GM12878 (cell line): ENCODE data around the gene BEGAIN. TPM values are rescaled to one million over a fixed set of nuclear protein-coding genes. Genes with fewer than 3 reads are reported as not detected.

ENCODE experiments used
- ATAC-seq: fragments of 200-7000 bp; cut with Tn5 transposase; 3 replicates; pipeline ENCODE4 v1.9.1; 2020; ENCODE audit warnings: mild to moderate bottlenecking, moderate library complexity
- BruUV-seq: library from RNA; stranded (reverse); fragments of 400-500 nt; replicated peaks from 2 replicates; lab custom pipeline; 2021; lab: Mats Ljungman, UMichigan
- CTCF ChIA-PET: fragments of 300-600 bp; sonication (Branson Sonifier 250); formaldehyde crosslinking; extraction: SDS; loops from one replicate; lab custom pipeline; 2021; ENCODE audit warnings: inconsistent platforms; lab: Yijun Ruan, JAX
- POLR2A ChIA-PET: fragments of 350-600 bp; formaldehyde crosslinking; extraction: SDS; loops from one replicate; lab custom pipeline; 2021; ENCODE audit warnings: inconsistent platforms; lab: Charles Lee
- RAD21 ChIA-PET: fragments of 300-600 bp; sonication (Branson Sonifier 250); formaldehyde crosslinking; loops from one replicate; lab custom pipeline; 2023; ENCODE audit warnings: antibody characterized with exemption; ENCODE audit not compliant: unreplicated experiment; lab: Charles Lee
- SMC1A ChIA-PET: fragments of 300-600 bp; sonication (Branson Sonifier 250); formaldehyde crosslinking; loops from one replicate; lab custom pipeline; 2023; ENCODE audit not compliant: unreplicated experiment, uncharacterized antibody; lab: Charles Lee
- DNase-seq: peaks from one replicate; pipeline ENCODE4 v3.0.0-alpha.2; 2011; ENCODE audit warnings: low read depth, low spot score
- FAIRE-seq: peaks from 3 replicates; lab custom pipeline; 2011; peaks lifted over from hg19 to GRCh38; lab: Jason Lieb, UNC
- H2AFZ ChIP-seq: 2 replicates; pipeline ENCODE4 v1.6.0; 2011; ENCODE audit warnings: low read depth, low read length, control low read depth; ENCODE audit not compliant: control insufficient read depth
- H3K27ac ChIP-seq: 2 replicates; pipeline ENCODE4 v1.5.1; 2011; ENCODE audit warnings: control low read depth; ENCODE audit not compliant: control insufficient read depth, insufficient read depth
- H3K27me3 ChIP-seq, 2 experiments: replicated peaks in 1 of 2; 2 replicates each; pipeline versions ENCODE4 v1.6.0 to v1.6.1; 2011; ENCODE audit warnings: low read length in 1 of 2; ENCODE audit not compliant: control insufficient read depth in 2 of 2, insufficient read depth in 2 of 2
- H3K36me3 ChIP-seq, 2 experiments: 2 replicates each; pipeline ENCODE4 v1.5.1; 2011; ENCODE audit warnings: low read length in 1 of 2; ENCODE audit not compliant: control insufficient read depth in 2 of 2, insufficient read depth in 2 of 2
- H3K4me1 ChIP-seq: 2 replicates; pipeline ENCODE4 v1.6.1; 2011; ENCODE audit warnings: mild to moderate bottlenecking, low read length, moderate library complexity, mixed read lengths; ENCODE audit not compliant: control insufficient read depth, insufficient read depth
- H3K4me2 ChIP-seq: 2 replicates; pipeline ENCODE4 v1.6.0; 2011; ENCODE audit warnings: control low read depth; ENCODE audit not compliant: control insufficient read depth, insufficient read depth
- H3K4me3 ChIP-seq: fragments of 200-600 bp; sonication (generic); 2 replicates; pipeline ENCODE4 v1.5.1; 2016
- H3K79me2 ChIP-seq: 2 replicates; pipeline ENCODE4 v1.6.0; 2011; ENCODE audit warnings: low read length; ENCODE audit not compliant: control insufficient read depth, insufficient read depth
- H3K9ac ChIP-seq: 2 replicates; pipeline ENCODE4 v1.8.0; 2011; ENCODE audit warnings: low read length, control low read depth, mixed read lengths; ENCODE audit not compliant: control insufficient read depth, insufficient read depth
- H3K9me3 ChIP-seq: replicated peaks from 3 replicates; pipeline ENCODE4 v1.5.1; 2011; ENCODE audit warnings: mild to moderate bottlenecking, low read length; ENCODE audit not compliant: control insufficient read depth, insufficient read depth
- H4K20me1 ChIP-seq: 2 replicates; pipeline ENCODE4 v1.6.0; 2011; ENCODE audit not compliant: control insufficient read depth, insufficient read depth
- NFXL1 ChIP-seq: fragments of 450-650 bp; IDR thresholded peaks from 2 replicates; pipeline ENCODE4 v1.6.1; 2017; ENCODE audit warnings: antibody characterized with exemption, mild to moderate bottlenecking, borderline replicate concordance
- ZNF687 ChIP-seq: fragments of 450-650 bp; IDR thresholded peaks from 2 replicates; pipeline ENCODE4 v1.6.1; 2017; ENCODE audit warnings: mild to moderate bottlenecking, moderate library complexity
- WGBS: methylation state at CpG from one replicate; pipeline ENCODE4 v1.1.6; 2016; ENCODE audit warnings: low lambda C conversion rate; ENCODE audit not compliant: insufficient replicate concordance, insufficient coverage; ENCODE audit errors: missing lambda C conversion rate; 5-methylcytosine and 5-hydroxymethylcytosine counted together
- in situ Hi-C: fragments of 300-500 bp; cut with MboI; formaldehyde crosslinking; loops from 9 replicates; pipeline ENCODE4 v1.14.3; 2018; ENCODE audit warnings: mixed read lengths
- intact Hi-C: fragments of 100-400 bp; cut with micrococcal nuclease; formaldehyde crosslinking; loops from one replicate; pipeline ENCODE4 v1.14.2; 2022; ENCODE audit not compliant: unreplicated experiment
- polyA plus RNA-seq, 11 experiments: library from polyadenylated mRNA; depleted of rRNA in 4 of 11; unstranded in 6 of 11; stranded (reverse) in 5 of 11; fragments of >200 nt; fragmentation: Nextera tagmentation in 4 of 11; fragmentation: Illumina TruSeq in 1 of 11; extraction: Ambion mirVana in 4 of 11; extraction: Trizol in 1 of 11; gene quantifications; 1 replicate in 1 of 11; 2 replicates in 10 of 11; pipeline versions ENCODE4 v1.2.1 to v1.2.3, GENCODE V29; 2011 to 2016; ENCODE audit warnings: inconsistent platforms in 2 of 11, missing spikeins in 2 of 11, low read depth in 1 of 11
- total RNA-seq, 4 experiments: library from RNA; depleted of rRNA in 3 of 4; stranded (reverse); fragments of >200 nt in 3 of 4; fragmentation: Illumina TruSeq in 1 of 4; extraction: Trizol in 1 of 4; gene quantifications; 2 replicates each; pipeline versions ENCODE4 v1.2.1 to v1.2.3, GENCODE V29; 2013 to 2021

Gene BEGAIN
- total and polyA plus RNA-seq, 10 of the 15 experiments (the other 5 are each of a cell fraction or from before 2014, with no cell fraction given) = 0.01 to 0.31 (median 0.06) TPM; not detected in 5

DNA sequence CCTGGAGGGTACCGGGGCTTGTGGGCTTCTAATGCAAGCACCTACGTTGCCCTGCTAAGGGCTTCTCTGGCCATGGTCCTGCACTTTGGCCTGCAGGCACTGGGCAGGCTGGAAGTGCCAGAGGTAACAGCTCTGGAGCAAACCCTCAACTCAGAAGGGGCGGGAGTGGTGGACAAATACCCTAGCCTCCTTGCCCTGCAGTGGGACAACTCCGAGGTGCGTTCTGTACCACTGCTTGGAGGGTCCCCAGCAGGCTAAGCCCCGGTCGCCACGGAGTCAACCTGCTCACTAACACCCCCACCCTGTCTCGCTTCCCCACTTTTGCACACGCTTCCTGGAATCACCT is 20.4 kb upstream of the BEGAIN start:
- H4K20me1 ChIP-seq = no peaks in the 10 kb centered on the region
- H3K27me3 ChIP-seq = no peaks in the 10 kb centered on the region
- H3K36me3 ChIP-seq = no peaks in the 10 kb centered on the region
- intact Hi-C loops (no loop called here), in situ Hi-C loops (no loop called here)
- no peaks in the 10 kb centered on the region for H3K4me1 ChIP-seq
- no peak overlapping the region for H2AFZ ChIP-seq
- H3K4me3 ChIP-seq = no peak overlapping the region
- DNase-seq = no peak
- ChIA-PET POLR2A (no interaction called here), RAD21 (no interaction called here), SMC1A (no interaction called here), CTCF (no interaction called here)
- no peak for ATAC-seq
- WGBS = 48% methylated on average over 10 of the region's 10 CpGs
- FAIRE-seq = no peak
- H3K9ac ChIP-seq = no peak overlapping the region
- no peak overlapping the region for H3K27ac ChIP-seq
- H3K9me3 ChIP-seq = no peaks in the 10 kb centered on the region; the same call in 2 of the 3 replicates
- BruUV-seq = no TSS peak
- H3K4me2 ChIP-seq = no peak overlapping the region
- no peaks in the 10 kb centered on the region for H3K79me2 ChIP-seq
- no peak for TF ChIP-seq NFXL1
- TF ChIP-seq ZNF687 = no peak
